ENCODE data around the gene MOB3B.

Gene MOB3B

DNA sequence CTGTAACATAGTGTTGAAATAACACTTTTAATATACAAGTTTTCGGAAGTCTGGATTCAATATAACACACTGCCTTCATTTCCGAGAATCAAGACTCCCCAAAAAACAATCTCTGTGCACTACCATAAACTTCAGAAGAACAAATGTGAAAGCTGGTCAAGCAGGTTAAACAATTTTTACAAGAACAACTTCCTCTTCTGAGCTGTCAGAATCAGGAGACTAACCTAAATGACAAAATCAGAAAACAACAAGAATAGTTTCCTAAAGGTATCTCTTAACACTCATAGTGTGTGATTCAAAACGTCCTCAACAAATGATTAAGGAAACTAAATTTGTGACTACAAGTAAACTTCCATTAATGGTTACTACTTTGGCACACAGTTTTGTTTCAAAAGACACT lies 32.1 kb upstream of the MOB3B start:
- in situ Hi-C loops (cut with HindIII; ENCODE audit: low sequenced_read_pairs): no loop called here
- H3K4me3 ChIP-seq (ENCODE audit: low read depth, low read length): no peak overlapping the region
- no peak for DNase-seq (ENCODE audit: low read depth)
- TF ChIP-seq, protein P1, sequence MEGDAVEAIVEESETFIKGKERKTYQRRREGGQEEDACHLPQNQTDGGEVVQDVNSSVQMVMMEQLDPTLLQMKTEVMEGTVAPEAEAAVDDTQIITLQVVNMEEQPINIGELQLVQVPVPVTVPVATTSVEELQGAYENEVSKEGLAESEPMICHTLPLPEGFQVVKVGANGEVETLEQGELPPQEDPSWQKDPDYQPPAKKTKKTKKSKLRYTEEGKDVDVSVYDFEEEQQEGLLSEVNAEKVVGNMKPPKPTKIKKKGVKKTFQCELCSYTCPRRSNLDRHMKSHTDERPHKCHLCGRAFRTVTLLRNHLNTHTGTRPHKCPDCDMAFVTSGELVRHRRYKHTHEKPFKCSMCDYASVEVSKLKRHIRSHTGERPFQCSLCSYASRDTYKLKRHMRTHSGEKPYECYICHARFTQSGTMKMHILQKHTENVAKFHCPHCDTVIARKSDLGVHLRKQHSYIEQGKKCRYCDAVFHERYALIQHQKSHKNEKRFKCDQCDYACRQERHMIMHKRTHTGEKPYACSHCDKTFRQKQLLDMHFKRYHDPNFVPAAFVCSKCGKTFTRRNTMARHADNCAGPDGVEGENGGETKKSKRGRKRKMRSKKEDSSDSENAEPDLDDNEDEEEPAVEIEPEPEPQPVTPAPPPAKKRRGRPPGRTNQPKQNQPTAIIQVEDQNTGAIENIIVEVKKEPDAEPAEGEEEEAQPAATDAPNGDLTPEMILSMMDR (IDR thresholded peaks at IDR 0.05; ENCODE audit: low read depth, low read length, missing control alignments): no peak

DNA sequence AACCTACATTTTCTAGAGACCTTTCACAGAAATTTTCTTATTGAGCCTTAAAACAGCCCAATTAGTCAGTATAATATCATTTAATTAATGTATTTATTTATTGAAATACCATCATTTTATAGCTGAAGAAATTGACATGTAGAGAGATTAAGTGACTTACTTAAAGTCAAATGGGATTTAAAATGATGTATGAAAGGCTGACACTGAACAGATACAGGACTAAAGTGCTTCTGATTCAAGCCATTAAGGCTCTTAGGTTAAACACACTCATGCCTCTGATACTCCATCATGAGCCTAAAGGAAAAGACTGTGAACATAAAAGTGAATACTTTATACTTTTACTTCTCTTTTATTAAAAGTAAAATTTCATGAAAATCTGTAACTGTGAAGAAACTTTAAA lies 30.8 kb upstream of the MOB3B start:
- no peak for DNase-seq (ENCODE audit: low read depth)
- H3K4me3 ChIP-seq (ENCODE audit: low read depth, low read length): no peak overlapping the region
- TF ChIP-seq, protein P1 (IDR thresholded peaks at IDR 0.05; ENCODE audit: low read depth, low read length, missing control alignments): no peak
- in situ Hi-C loops (cut with HindIII; ENCODE audit: low sequenced_read_pairs): no loop called here

DNA sequence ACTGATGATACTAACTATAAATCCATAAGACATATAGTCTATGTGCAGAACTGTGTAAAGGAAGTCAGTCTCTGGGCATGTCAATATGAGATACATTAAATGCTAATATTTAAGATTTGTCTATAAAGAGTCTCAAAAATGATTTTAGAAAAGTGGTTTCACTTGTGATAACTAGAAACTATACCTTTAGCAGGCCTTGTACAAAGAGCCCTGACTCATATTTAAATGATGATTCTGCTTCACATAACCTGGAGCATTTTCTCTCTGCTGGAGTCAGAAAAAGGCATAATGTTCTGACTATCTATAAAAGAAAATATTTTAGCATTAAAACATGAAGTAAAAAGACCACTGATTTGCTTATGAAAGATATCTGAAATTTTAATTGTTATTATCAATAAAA lies 28.7 kb upstream of the MOB3B start:
- no peak for DNase-seq (ENCODE audit: low read depth)
- TF ChIP-seq, protein P1 (IDR thresholded peaks at IDR 0.05; ENCODE audit: low read depth, low read length, missing control alignments): no peak
- no peak overlapping the region for H3K4me3 ChIP-seq (ENCODE audit: low read depth, low read length)
- in situ Hi-C loops (cut with HindIII; ENCODE audit: low sequenced_read_pairs): no loop called here

DNA sequence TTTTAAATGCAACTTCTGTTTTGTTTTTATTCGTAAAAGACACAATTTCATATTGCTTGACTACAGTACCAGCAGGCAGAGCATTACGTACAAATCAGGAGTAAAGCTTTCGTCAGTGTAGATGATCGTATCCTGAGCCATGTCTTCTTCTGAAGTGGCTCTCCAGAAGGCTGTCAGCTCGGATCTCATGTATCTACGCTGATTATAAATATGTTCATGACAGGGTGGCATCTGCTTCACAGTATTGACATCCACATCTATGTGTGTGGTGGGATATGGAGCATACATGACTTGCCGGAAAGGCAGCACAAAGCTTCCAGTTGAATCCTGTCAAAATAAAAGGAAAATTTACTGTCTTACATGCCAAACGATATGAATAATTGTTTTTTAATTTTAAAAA lies 26.9 kb upstream of the MOB3B start:
- no peak for DNase-seq (ENCODE audit: low read depth)
- no peak overlapping the region for H3K4me3 ChIP-seq (ENCODE audit: low read depth, low read length)
- in situ Hi-C loops (cut with HindIII; ENCODE audit: low sequenced_read_pairs): no loop called here
- TF ChIP-seq, protein P1 (IDR thresholded peaks at IDR 0.05; ENCODE audit: low read depth, low read length, missing control alignments): no peak

DNA sequence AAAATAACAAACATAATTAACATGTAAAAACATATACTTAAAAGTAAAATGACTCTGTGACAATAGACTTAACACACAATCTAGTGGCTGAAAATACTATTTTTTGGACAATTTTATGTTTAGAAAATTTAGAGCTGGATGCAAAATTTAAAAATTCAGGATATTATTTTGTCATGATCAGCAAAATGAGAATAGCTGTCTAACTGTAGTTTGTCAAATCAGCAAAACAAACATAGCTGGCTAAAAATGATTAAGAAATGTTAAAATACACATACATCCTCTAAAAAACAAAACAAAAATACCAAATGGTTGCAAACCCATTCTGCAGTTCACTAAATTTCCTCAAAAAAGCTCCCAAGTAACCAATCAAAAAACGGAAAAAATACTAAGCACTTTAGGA lies 25.1 kb upstream of the MOB3B start:
- in situ Hi-C loops (cut with HindIII; ENCODE audit: low sequenced_read_pairs): no loop called here
- TF ChIP-seq, protein P1 (IDR thresholded peaks at IDR 0.05; ENCODE audit: low read depth, low read length, missing control alignments): no peak
- no peak overlapping the region for H3K4me3 ChIP-seq (ENCODE audit: low read depth, low read length)
- DNase-seq (ENCODE audit: low read depth): no peak

DNA sequence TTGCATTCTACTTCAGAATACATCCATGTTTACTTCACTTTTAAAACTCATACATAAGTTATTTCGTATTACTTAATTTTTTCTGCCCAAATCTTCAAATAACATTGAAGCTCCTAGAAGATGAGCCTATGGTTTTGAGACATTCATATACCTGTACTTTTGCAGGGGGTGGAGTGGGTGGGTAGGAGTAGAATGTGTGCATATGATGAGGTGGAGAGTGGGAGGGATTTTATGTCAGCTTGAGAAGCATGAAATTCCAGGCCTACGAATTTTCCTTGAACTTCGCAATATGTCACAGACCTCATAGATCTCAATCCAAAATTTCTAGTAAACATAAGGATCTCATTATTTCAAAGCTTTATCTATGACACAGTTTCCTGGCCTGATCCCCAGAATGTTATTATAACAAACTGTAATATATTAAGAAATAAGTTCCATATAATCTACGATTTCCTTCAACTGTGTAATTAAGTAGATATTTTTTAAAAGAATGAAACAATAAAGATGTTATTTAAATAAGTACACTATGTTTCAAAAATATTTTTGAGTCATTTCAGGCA lies 19.7 kb upstream of the MOB3B start:
- TF ChIP-seq, protein P1 (IDR thresholded peaks at IDR 0.05; ENCODE audit: low read depth, low read length, missing control alignments): no peak
- in situ Hi-C loops (cut with HindIII; ENCODE audit: low sequenced_read_pairs): loop anchor here (10.0 kb wide), 1 partner anchor 214 kb away; no protein-coding TSS in a partner anchor
- DNase-seq (ENCODE audit: low read depth): no peak
- no peak overlapping the region for H3K4me3 ChIP-seq (ENCODE audit: low read depth, low read length)

All from astrocyte of the cerebellum (primary cell).